Measurements from ENCODE around the gene UAP1L1. TPM values are rescaled to one million over a fixed set of nuclear protein-coding genes. Genes with fewer than 3 reads are reported as not detected.

UAP1L1 gene
- total and polyA plus RNA-seq, 4 donors, result 0.35 to 2.3 (median 1.7) TPM

DNA sequence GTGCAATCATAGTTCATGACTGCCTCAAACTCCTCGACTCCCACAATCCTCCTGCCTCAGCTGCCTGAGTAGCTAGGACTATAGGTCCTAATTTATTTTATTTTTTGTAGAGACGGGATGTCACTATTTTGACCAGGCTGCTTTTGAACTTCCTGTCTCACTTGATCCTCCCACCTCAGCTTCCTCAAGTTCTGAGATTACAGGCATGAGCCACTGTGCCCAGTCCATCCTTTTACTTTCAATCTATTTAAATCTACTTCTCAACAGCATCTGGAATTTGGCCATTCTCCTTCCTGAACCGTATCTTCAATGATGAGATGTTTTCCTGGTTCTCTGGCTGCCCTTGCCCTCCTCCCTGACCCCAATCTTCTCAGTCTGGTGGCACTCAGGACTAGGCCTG lies 49.5 kb downstream of the UAP1L1 start:
- H3K27me3 ChIP-seq (ENCODE audit: control insufficient read depth in 4 of 4, insufficient read depth in 4 of 4, low read length in 3 of 4), result no peaks in the 10 kb centered on the region
- 47% methylated on average over 3 of the region's 3 CpGs for WGBS
- H3K4me3 ChIP-seq (ENCODE audit: low read depth in 1 of 3, low read length in 3 of 3), result no peak overlapping the region
- H3K27ac ChIP-seq (ENCODE audit: low read depth in 1 of 2, low read length in 2 of 2), result peak overlapping the region in 1 of 2 donors; percentile 19
- no peak for DNase-seq (ENCODE audit: low spot score)
- no peaks in the 10 kb centered on the region for H3K9me3 ChIP-seq (ENCODE audit: control insufficient read depth in 4 of 4, low read length in 3 of 4)
- no peak overlapping the region for H3K9ac ChIP-seq (ENCODE audit: low read depth in 1 of 2, low read length in 2 of 2)
- no peaks in the 10 kb centered on the region for H3K36me3 ChIP-seq (ENCODE audit: control insufficient read depth in 4 of 4, insufficient read depth in 3 of 4, low read depth in 1 of 4, low read length in 3 of 4)
- H3K4me1 ChIP-seq (ENCODE audit: control insufficient read depth in 4 of 4, insufficient read depth in 4 of 4, low read length in 3 of 4), result peaks cover 6 to 28% (median 17%) of the 10 kb centered on the region in 4 donors
- TF ChIP-seq JUND (IDR thresholded peaks at IDR 0.05) (no peak), FOXA2 (IDR thresholded peaks at IDR 0.05) (no peak), ATF3 (IDR thresholded peaks at IDR 0.05) (no peak), RAD21 (IDR thresholded peaks at IDR 0.05) (no peak), TAF1 (conservative IDR thresholded peaks at IDR 0.05) (no peak), YY1 (IDR thresholded peaks at IDR 0.05) (no peak)

- Histone ChIP-seq H3K9ac (ENCODE audit: low read depth in 1 of 2, low read length in 2 of 2) (peak overlapping the region in 1 of 2 donors; percentile 37), H3K4me3 (ENCODE audit: low read depth in 1 of 3, low read length in 3 of 3) (peak overlapping the region in 1 of 3 donors; percentile 14), H3K9me3 (ENCODE audit: control insufficient read depth in 4 of 4, low read length in 3 of 4) (peaks cover 0 to 1% (median 0%) of the 10 kb centered on the region in 4 donors), H3K27me3 (ENCODE audit: control insufficient read depth in 4 of 4, insufficient read depth in 4 of 4, low read length in 3 of 4) (no peaks in the 10 kb centered on the region), H3K4me1 (ENCODE audit: control insufficient read depth in 4 of 4, insufficient read depth in 4 of 4, low read length in 3 of 4) (peaks cover 6 to 28% (median 17%) of the 10 kb centered on the region in 4 donors), H3K36me3 (ENCODE audit: control insufficient read depth in 4 of 4, insufficient read depth in 3 of 4, low read depth in 1 of 4, low read length in 3 of 4) (no peaks in the 10 kb centered on the region), H3K27ac (ENCODE audit: low read depth in 1 of 2, low read length in 2 of 2) (peak overlapping the region in 1 of 2 donors; percentile 19)
- 29% methylated on average over 24 of the region's 24 CpGs for WGBS
- peak; percentile 62 for DNase-seq (ENCODE audit: low spot score)
- TF ChIP-seq RXRA (IDR thresholded peaks at IDR 0.05) (no peak), GABPA (IDR thresholded peaks at IDR 0.05 in 1 of 2, conservative IDR thresholded peaks at IDR 0.05 in 1 of 2) (peak; percentile 16 to 22), YY1 (IDR thresholded peaks at IDR 0.05) (no peak)
Measured at GRCh38 chr9:137127301-137128157, 50.2 kb downstream of the UAP1L1 start.

- TF ChIP-seq ATF3 (IDR thresholded peaks at IDR 0.05) (no peak), MAX (IDR thresholded peaks at IDR 0.05) (no peak), TAF1 (conservative IDR thresholded peaks at IDR 0.05) (no peak), SP1 (IDR thresholded peaks at IDR 0.05) (no peak), HNF4G (IDR thresholded peaks at IDR 0.05) (no peak), ZBTB33 (IDR thresholded peaks at IDR 0.05) (no peak), RAD21 (IDR thresholded peaks at IDR 0.05) (no peak), RXRA (IDR thresholded peaks at IDR 0.05) (no peak), FOXA2 (IDR thresholded peaks at IDR 0.05) (no peak)
- TF ChIP-seq, protein P1, sequence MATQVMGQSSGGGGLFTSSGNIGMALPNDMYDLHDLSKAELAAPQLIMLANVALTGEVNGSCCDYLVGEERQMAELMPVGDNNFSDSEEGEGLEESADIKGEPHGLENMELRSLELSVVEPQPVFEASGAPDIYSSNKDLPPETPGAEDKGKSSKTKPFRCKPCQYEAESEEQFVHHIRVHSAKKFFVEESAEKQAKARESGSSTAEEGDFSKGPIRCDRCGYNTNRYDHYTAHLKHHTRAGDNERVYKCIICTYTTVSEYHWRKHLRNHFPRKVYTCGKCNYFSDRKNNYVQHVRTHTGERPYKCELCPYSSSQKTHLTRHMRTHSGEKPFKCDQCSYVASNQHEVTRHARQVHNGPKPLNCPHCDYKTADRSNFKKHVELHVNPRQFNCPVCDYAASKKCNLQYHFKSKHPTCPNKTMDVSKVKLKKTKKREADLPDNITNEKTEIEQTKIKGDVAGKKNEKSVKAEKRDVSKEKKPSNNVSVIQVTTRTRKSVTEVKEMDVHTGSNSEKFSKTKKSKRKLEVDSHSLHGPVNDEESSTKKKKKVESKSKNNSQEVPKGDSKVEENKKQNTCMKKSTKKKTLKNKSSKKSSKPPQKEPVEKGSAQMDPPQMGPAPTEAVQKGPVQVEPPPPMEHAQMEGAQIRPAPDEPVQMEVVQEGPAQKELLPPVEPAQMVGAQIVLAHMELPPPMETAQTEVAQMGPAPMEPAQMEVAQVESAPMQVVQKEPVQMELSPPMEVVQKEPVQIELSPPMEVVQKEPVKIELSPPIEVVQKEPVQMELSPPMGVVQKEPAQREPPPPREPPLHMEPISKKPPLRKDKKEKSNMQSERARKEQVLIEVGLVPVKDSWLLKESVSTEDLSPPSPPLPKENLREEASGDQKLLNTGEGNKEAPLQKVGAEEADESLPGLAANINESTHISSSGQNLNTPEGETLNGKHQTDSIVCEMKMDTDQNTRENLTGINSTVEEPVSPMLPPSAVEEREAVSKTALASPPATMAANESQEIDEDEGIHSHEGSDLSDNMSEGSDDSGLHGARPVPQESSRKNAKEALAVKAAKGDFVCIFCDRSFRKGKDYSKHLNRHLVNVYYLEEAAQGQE (IDR thresholded peaks at IDR 0.05), result no peak
- DNase-seq (ENCODE audit: low spot score), result no peak
- Histone ChIP-seq H3K4me1 (ENCODE audit: control insufficient read depth in 4 of 4, insufficient read depth in 4 of 4, low read length in 3 of 4) (peaks cover 6 to 28% (median 17%) of the 10 kb centered on the region in 4 donors), H3K9me3 (ENCODE audit: control insufficient read depth in 4 of 4, low read length in 3 of 4) (peaks cover 0 to 1% (median 0%) of the 10 kb centered on the region in 4 donors), H3K9ac (ENCODE audit: low read depth in 1 of 2, low read length in 2 of 2) (no peak overlapping the region), H3K4me3 (ENCODE audit: low read depth in 1 of 3, low read length in 3 of 3) (peak overlapping the region in 1 of 3 donors; percentile 64), H3K36me3 (ENCODE audit: control insufficient read depth in 4 of 4, insufficient read depth in 3 of 4, low read depth in 1 of 4, low read length in 3 of 4) (no peaks in the 10 kb centered on the region), H3K27me3 (ENCODE audit: control insufficient read depth in 4 of 4, insufficient read depth in 4 of 4, low read length in 3 of 4) (no peaks in the 10 kb centered on the region), H3K27ac (ENCODE audit: low read depth in 1 of 2, low read length in 2 of 2) (no peak overlapping the region)
- WGBS, result 68% methylated on average over 19 of the region's 19 CpGs
Measured at GRCh38 chr9:137128158-137128861, 51.0 kb downstream of the UAP1L1 start.

Measured in liver (tissue), 9 donors.